ENCODE data around the gene SUGCT. TPM values are rescaled to one million over a fixed set of nuclear protein-coding genes. Genes with fewer than 3 reads are reported as not detected.
"Not testable (repeated sequence)": the region's sequence is repeated elsewhere in the genome, so short reads cannot be mapped to it uniquely, and the experiment has no call there.

Gene SUGCT
- total RNA-seq, 1 experiment from 2014 or later: 5.4 TPM

GRCh38 chr7:40138973-40139372, 4.2 kb downstream of the SUGCT start:
- H3K23me2 ChIP-seq (ENCODE audit: insufficient read length, low read depth, low read length, poor library complexity, severe bottlenecking): no peaks in the 10 kb centered on the region
- no peaks in the 10 kb centered on the region; a peak in 2 of 5 replicates for H3K9me3 Mint-ChIP-seq

GRCh38 chr7:40139891-40140290, 5.1 kb downstream of the SUGCT start:
- not testable (repeated sequence) for H3K4me1 ChIP-seq (ENCODE audit: insufficient read depth, low read length); H2BK5ac ChIP-seq (ENCODE audit: insufficient read length, low read length); H3K79me1 ChIP-seq (ENCODE audit: insufficient read depth, low read depth, low read length, poor library complexity, severe bottlenecking); H3K27me3 ChIP-seq (ENCODE audit: insufficient read depth, low read length); H3K4me1 Mint-ChIP-seq; H3K23ac ChIP-seq (ENCODE audit: insufficient read length, low read depth, low read length); H3K4me3 Mint-ChIP-seq; H4K20me1 ChIP-seq (ENCODE audit: control insufficient read depth, insufficient read depth, insufficient read length); H3K18ac ChIP-seq (ENCODE audit: insufficient read length, low read depth, low read length); H3K23me2 ChIP-seq (ENCODE audit: insufficient read length, low read depth, low read length, poor library complexity, severe bottlenecking); H2BK12ac ChIP-seq (ENCODE audit: insufficient read length, low read depth, low read length); H3K14ac ChIP-seq (ENCODE audit: insufficient read depth, low read length); H3K27ac ChIP-seq (ENCODE audit: insufficient read length, low read depth, low read length); H3K9ac ChIP-seq (ENCODE audit: extremely low read depth, insufficient read length, low read length); H3K9me3 Mint-ChIP-seq; H2AFZ ChIP-seq (ENCODE audit: low read length); H2BK20ac ChIP-seq (ENCODE audit: low read depth, low read length, poor library complexity, severe bottlenecking); H2BK120ac ChIP-seq (ENCODE audit: low read depth, low read length, poor library complexity, severe bottlenecking); H4K8ac ChIP-seq (replicated peaks; ENCODE audit: insufficient read length, low read depth, low read length); H3T11ph ChIP-seq (ENCODE audit: low read length); H3K4ac ChIP-seq (ENCODE audit: low read depth, low read length); H3K4me2 ChIP-seq (ENCODE audit: insufficient read depth, insufficient read length, low read length); H2AK5ac ChIP-seq (ENCODE audit: insufficient read length, low read length); H3K36me3 Mint-ChIP-seq (ENCODE audit: insufficient read depth in 1 of 3, low read depth in 3 of 3); H4K91ac ChIP-seq (ENCODE audit: insufficient read length, low read depth, low read length); H3K9me3 ChIP-seq (ENCODE audit: control insufficient read depth, low read depth, low read length); H4K5ac ChIP-seq (ENCODE audit: insufficient read length, low read depth, low read length); DNase-seq; H3K56ac ChIP-seq (ENCODE audit: insufficient read length, low read depth, low read length); H3K79me2 ChIP-seq (ENCODE audit: insufficient read depth, low read length); H2BK15ac ChIP-seq (ENCODE audit: low read depth, low read length)
- Mint-ChIP-seq H3K27me3 (ENCODE audit: low read depth) (peaks cover 16% of the 10 kb centered on the region), H3K27ac (peak overlapping the region in 1 of 3 experiments; percentile 22; a peak in 1 of 7 replicates)
- WGBS (ENCODE audit: extremely low coverage, insufficient read length, low lambda C conversion rate): no CpG with 5 or more reads among the region's 13 CpGs

More at GRCh38 chr7:40138973-40139372, 4.2 kb downstream of the SUGCT start:
- H3K79me2 ChIP-seq (ENCODE audit: insufficient read depth, low read length): no peaks in the 10 kb centered on the region
- H4K20me1 ChIP-seq (ENCODE audit: control insufficient read depth, insufficient read depth, insufficient read length): no peaks in the 10 kb centered on the region
- Mint-ChIP-seq H3K4me1 (peaks cover 0 to 8% of the 10 kb centered on the region in 2 experiments; a peak in 1 of 4 replicates), H3K27ac (no peak overlapping the region), H3K36me3 (ENCODE audit: insufficient read depth in 1 of 3, low read depth in 3 of 3) (peaks cover 0 to 3% (median 0%) of the 10 kb centered on the region in 3 experiments; a peak in 2 of 7 replicates), H3K27me3 (ENCODE audit: low read depth) (peaks cover 16% of the 10 kb centered on the region), H3K4me3 (no peak overlapping the region)
- no peak overlapping the region for H3K18ac ChIP-seq (ENCODE audit: insufficient read length, low read depth, low read length)
- no peak overlapping the region for H2AFZ ChIP-seq (ENCODE audit: low read length)
- no peak overlapping the region for H3T11ph ChIP-seq (ENCODE audit: low read length)
- H3K9ac ChIP-seq (ENCODE audit: extremely low read depth, insufficient read length, low read length): no peak overlapping the region
- no peak overlapping the region for H3K4ac ChIP-seq (ENCODE audit: low read depth, low read length)
- no peak overlapping the region for H4K91ac ChIP-seq (ENCODE audit: insufficient read length, low read depth, low read length)
- no peak overlapping the region for H4K5ac ChIP-seq (ENCODE audit: insufficient read length, low read depth, low read length)
- no peaks in the 10 kb centered on the region for H3K9me3 ChIP-seq (ENCODE audit: control insufficient read depth, low read depth, low read length)
- H3K56ac ChIP-seq (ENCODE audit: insufficient read length, low read depth, low read length): no peak overlapping the region
- WGBS (ENCODE audit: extremely low coverage, insufficient read length, low lambda C conversion rate): no CpG with 5 or more reads among the region's 5 CpGs
- H3K4me2 ChIP-seq (ENCODE audit: insufficient read depth, insufficient read length, low read length): no peak overlapping the region
- no peak for DNase-seq
- H3K27ac ChIP-seq (ENCODE audit: insufficient read length, low read depth, low read length): no peak overlapping the region
- no peak overlapping the region for H3K14ac ChIP-seq (ENCODE audit: insufficient read depth, low read length)
- H3K23ac ChIP-seq (ENCODE audit: insufficient read length, low read depth, low read length): no peak overlapping the region
- no peak overlapping the region for H4K8ac ChIP-seq (replicated peaks; ENCODE audit: insufficient read length, low read depth, low read length)
- no peaks in the 10 kb centered on the region for H3K79me1 ChIP-seq (ENCODE audit: insufficient read depth, low read depth, low read length, poor library complexity, severe bottlenecking)
- no peak overlapping the region for H2BK5ac ChIP-seq (ENCODE audit: insufficient read length, low read length)
- no peaks in the 10 kb centered on the region for H3K4me1 ChIP-seq (ENCODE audit: insufficient read depth, low read length)
- H2BK120ac ChIP-seq (ENCODE audit: low read depth, low read length, poor library complexity, severe bottlenecking): no peak overlapping the region
- H3K27me3 ChIP-seq (ENCODE audit: insufficient read depth, low read length): no peaks in the 10 kb centered on the region
- H2AK5ac ChIP-seq (ENCODE audit: insufficient read length, low read length): no peak overlapping the region
- H2BK12ac ChIP-seq (ENCODE audit: insufficient read length, low read depth, low read length): no peak overlapping the region
- TF ChIP-seq CTCF (conservative IDR thresholded peaks at IDR 0.05): no peak
- no peak overlapping the region for H2BK20ac ChIP-seq (ENCODE audit: low read depth, low read length, poor library complexity, severe bottlenecking)
- H2BK15ac ChIP-seq (ENCODE audit: low read depth, low read length): no peak overlapping the region
